ENCODE measurements around the gene CPNE7.
A peak's percentile ranks its signal among the peaks of the same experiment; 100 is the strongest.
"Not testable (repeated sequence)": the region's sequence is repeated elsewhere in the genome, so short reads cannot be mapped to it uniquely, and the experiment has no call there.

The CPNE7 gene

GRCh38 chr16:89569506-89570341 lies 5.8 kb upstream of the CPNE7 start:
- no peak for DNase-seq (ENCODE audit: low read depth, low spot score)
- Histone ChIP-seq H3K9me3 (ENCODE audit: insufficient read depth, low read length) (no peaks in the 10 kb centered on the region), H3K9ac (ENCODE audit: insufficient read length, low read depth) (no peak overlapping the region), H3K36me3 (ENCODE audit: insufficient read depth, insufficient read length, low read length) (peaks cover 34% of the 10 kb centered on the region), H3K4me1 (ENCODE audit: insufficient read depth, insufficient read length) (peaks cover 32% of the 10 kb centered on the region), H3K4me3 (ENCODE audit: insufficient read length, low read depth) (no peak overlapping the region), H3K27me3 (ENCODE audit: insufficient read depth, insufficient read length) (no peaks in the 10 kb centered on the region)
- TF ChIP-seq YY1 (IDR thresholded peaks at IDR 0.05; ENCODE audit: insufficient read depth, insufficient read length): no peak
- TF ChIP-seq SUZ12 (IDR thresholded peaks at IDR 0.05; ENCODE audit: extremely low read depth, insufficient read depth, insufficient read length): no peak
- no peak for TF ChIP-seq ZNF274 (IDR thresholded peaks at IDR 0.05; ENCODE audit: low read depth, low read length)

GRCh38 chr16:89570342-89570923 lies 5.1 kb upstream of the CPNE7 start:
- H3K4me1 ChIP-seq (ENCODE audit: insufficient read depth, insufficient read length): peaks cover 31% of the 10 kb centered on the region
- TF ChIP-seq ZNF274 (IDR thresholded peaks at IDR 0.05; ENCODE audit: low read depth, low read length): no peak
- no peak overlapping the region for H3K9ac ChIP-seq (ENCODE audit: insufficient read length, low read depth)
- peaks cover 27% of the 10 kb centered on the region for H3K36me3 ChIP-seq (ENCODE audit: insufficient read depth, insufficient read length, low read length)
- no peak overlapping the region for H3K4me3 ChIP-seq (ENCODE audit: insufficient read length, low read depth)
- no peaks in the 10 kb centered on the region for H3K9me3 ChIP-seq (ENCODE audit: insufficient read depth, low read length)
- DNase-seq (ENCODE audit: low read depth, low spot score): no peak
- H3K27me3 ChIP-seq (ENCODE audit: insufficient read depth, insufficient read length): no peaks in the 10 kb centered on the region

- Histone ChIP-seq H3K4me1 (ENCODE audit: insufficient read depth, insufficient read length) (peaks cover 31% of the 10 kb centered on the region), H3K36me3 (ENCODE audit: insufficient read depth, insufficient read length, low read length) (peaks cover 21% of the 10 kb centered on the region)
- H3K9me3 ChIP-seq (ENCODE audit: insufficient read depth, low read length); H3K4me3 ChIP-seq (ENCODE audit: insufficient read length, low read depth); H3K27me3 ChIP-seq (ENCODE audit: insufficient read depth, insufficient read length); H3K9ac ChIP-seq (ENCODE audit: insufficient read length, low read depth); DNase-seq (ENCODE audit: low read depth, low spot score): not testable (repeated sequence)
Observed at GRCh38 chr16:89570983-89571598, 4.5 kb upstream of the CPNE7 start.

DNA sequence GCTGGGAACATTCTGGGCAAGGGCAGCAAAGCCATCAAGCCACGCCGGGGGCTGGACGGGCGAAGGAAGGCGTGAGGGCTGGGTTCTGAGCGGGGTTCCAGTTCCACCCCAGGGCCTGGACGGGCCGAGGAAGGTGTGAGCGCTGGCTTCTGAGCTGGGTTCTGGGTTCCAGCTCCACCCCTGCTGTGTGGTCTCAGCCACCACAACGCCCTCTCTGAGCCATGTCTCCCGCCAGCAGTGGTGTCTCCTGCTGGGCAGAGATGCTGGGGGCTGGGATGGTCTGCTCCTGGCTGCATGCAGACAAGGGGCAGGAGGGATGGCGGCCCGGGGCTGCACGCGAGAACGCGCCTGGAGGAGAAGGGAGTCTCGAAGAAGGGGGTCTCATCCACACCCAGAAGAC lies 3.9 kb upstream of the CPNE7 start:
- Histone ChIP-seq H3K9ac (ENCODE audit: insufficient read length, low read depth) (peak overlapping the region; percentile 10), H3K36me3 (ENCODE audit: insufficient read depth, insufficient read length, low read length) (peaks cover 18% of the 10 kb centered on the region), H3K9me3 (ENCODE audit: insufficient read depth, low read length) (no peaks in the 10 kb centered on the region), H3K4me3 (ENCODE audit: insufficient read length, low read depth) (no peak overlapping the region), H3K4me1 (ENCODE audit: insufficient read depth, insufficient read length) (peaks cover 33% of the 10 kb centered on the region), H3K27me3 (ENCODE audit: insufficient read depth, insufficient read length) (peaks cover 7% of the 10 kb centered on the region)
- no peak for DNase-seq (ENCODE audit: low read depth, low spot score)
- TF ChIP-seq YY1 (IDR thresholded peaks at IDR 0.05; ENCODE audit: insufficient read depth, insufficient read length) (no peak), ZNF274 (IDR thresholded peaks at IDR 0.05; ENCODE audit: low read depth, low read length) (no peak), SUZ12 (IDR thresholded peaks at IDR 0.05; ENCODE audit: extremely low read depth, insufficient read depth, insufficient read length) (no peak)

DNA sequence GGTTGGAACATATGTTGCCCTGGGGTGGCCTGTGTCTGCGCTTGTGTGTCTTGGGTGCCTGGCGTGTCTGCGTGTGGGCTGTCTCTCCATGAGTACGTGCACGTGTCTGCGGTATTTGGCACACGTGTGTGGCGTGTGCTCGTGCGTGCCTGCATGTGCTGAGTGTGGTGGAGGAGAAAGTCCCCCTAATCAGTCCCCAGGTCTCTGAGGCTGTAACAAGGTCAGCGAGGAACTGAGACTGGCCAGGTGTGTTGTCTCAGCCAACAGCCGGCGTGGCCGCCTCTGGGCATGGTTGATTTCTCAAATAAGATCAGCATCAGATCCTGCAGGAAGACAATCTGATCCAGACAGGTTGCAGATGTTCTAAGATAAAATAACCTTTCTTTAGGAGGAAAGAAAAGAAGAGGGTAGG lies 3.5 kb upstream of the CPNE7 start:
- no peaks in the 10 kb centered on the region for H3K9me3 ChIP-seq (ENCODE audit: insufficient read depth, low read length)
- H3K4me1 ChIP-seq (ENCODE audit: insufficient read depth, insufficient read length): peaks cover 34% of the 10 kb centered on the region
- H3K4me3 ChIP-seq (ENCODE audit: insufficient read length, low read depth): no peak overlapping the region
- no peak for TF ChIP-seq ZNF274 (IDR thresholded peaks at IDR 0.05; ENCODE audit: low read depth, low read length)
- no peak for TF ChIP-seq SUZ12 (IDR thresholded peaks at IDR 0.05; ENCODE audit: extremely low read depth, insufficient read depth, insufficient read length)
- no peak for TF ChIP-seq YY1 (IDR thresholded peaks at IDR 0.05; ENCODE audit: insufficient read depth, insufficient read length)
- H3K9ac ChIP-seq (ENCODE audit: insufficient read length, low read depth): peak overlapping the region; percentile 10
- H3K36me3 ChIP-seq (ENCODE audit: insufficient read depth, insufficient read length, low read length): peaks cover 14% of the 10 kb centered on the region
- no peak for DNase-seq (ENCODE audit: low read depth, low spot score)
- peaks cover 7% of the 10 kb centered on the region for H3K27me3 ChIP-seq (ENCODE audit: insufficient read depth, insufficient read length)

DNA sequence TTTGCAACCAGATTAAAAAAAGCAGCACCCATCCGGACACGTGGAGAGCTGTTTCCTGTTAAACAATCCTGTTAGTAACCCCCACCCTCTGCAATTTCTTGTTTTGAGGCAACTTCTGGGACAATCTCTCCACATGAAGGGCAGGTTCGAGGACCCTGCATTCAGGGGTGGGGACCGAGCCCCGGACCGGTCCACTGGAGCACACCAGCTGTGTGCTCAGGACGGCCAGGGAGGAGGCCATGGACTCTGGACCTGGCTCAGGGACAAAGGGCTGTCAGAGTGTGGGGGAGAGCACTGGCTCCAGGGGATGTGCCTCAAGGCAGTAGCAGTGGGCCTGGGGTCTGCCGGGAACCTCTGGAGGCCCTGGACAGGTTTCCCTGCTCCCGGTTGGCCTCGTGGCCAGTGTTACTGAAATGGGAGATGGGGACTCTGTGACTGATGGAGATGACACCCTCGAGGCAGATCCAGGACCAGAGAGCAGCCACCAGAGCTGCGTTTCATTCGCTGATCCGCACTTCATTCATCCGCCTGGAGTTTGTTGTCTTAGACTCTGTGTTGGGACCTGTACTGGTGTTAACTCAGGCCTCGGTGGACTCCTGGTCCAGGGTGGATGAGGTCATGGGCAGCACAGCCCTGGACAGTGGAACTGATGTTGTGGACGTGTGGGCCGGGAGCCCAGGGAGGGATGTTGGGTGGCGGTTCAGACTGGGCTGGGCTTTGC lies 2.9 kb upstream of the CPNE7 start:
- TF ChIP-seq ZNF274 (IDR thresholded peaks at IDR 0.05; ENCODE audit: low read depth, low read length): no peak
- no peak for TF ChIP-seq SUZ12 (IDR thresholded peaks at IDR 0.05; ENCODE audit: extremely low read depth, insufficient read depth, insufficient read length)
- TF ChIP-seq YY1 (IDR thresholded peaks at IDR 0.05; ENCODE audit: insufficient read depth, insufficient read length): no peak
- Histone ChIP-seq H3K4me3 (ENCODE audit: insufficient read length, low read depth) (no peak overlapping the region), H3K4me1 (ENCODE audit: insufficient read depth, insufficient read length) (peaks cover 30% of the 10 kb centered on the region), H3K9me3 (ENCODE audit: insufficient read depth, low read length) (no peaks in the 10 kb centered on the region), H3K9ac (ENCODE audit: insufficient read length, low read depth) (no peak overlapping the region), H3K36me3 (ENCODE audit: insufficient read depth, insufficient read length, low read length) (peaks cover 15% of the 10 kb centered on the region), H3K27me3 (ENCODE audit: insufficient read depth, insufficient read length) (peaks cover 7% of the 10 kb centered on the region)
- DNase-seq (ENCODE audit: low read depth, low spot score): no peak
